ENCODE measurements around the gene ADAMTS2. TPM values are rescaled to one million over a fixed set of nuclear protein-coding genes. Genes with fewer than 3 reads are reported as not detected.

Gene ADAMTS2
- total RNA-seq, 1 donor from 2014 or later, result not detected

GRCh38 chr5:179146277-179146676 is 199.0 kb downstream of the ADAMTS2 start:
- H3K27me3 Mint-ChIP-seq, result no peaks in the 10 kb centered on the region
- ChIA-PET POLR2A (no interaction called here), CTCF (no interaction called here)
- no peaks in the 10 kb centered on the region for H3K36me3 Mint-ChIP-seq (ENCODE audit: low read depth)
- intact Hi-C loops (cut with micrococcal nuclease), result no loop called here
- DNase-seq (no peak), ATAC-seq (ENCODE audit: low read depth) (no peak)
- TF ChIP-seq, protein P1, sequence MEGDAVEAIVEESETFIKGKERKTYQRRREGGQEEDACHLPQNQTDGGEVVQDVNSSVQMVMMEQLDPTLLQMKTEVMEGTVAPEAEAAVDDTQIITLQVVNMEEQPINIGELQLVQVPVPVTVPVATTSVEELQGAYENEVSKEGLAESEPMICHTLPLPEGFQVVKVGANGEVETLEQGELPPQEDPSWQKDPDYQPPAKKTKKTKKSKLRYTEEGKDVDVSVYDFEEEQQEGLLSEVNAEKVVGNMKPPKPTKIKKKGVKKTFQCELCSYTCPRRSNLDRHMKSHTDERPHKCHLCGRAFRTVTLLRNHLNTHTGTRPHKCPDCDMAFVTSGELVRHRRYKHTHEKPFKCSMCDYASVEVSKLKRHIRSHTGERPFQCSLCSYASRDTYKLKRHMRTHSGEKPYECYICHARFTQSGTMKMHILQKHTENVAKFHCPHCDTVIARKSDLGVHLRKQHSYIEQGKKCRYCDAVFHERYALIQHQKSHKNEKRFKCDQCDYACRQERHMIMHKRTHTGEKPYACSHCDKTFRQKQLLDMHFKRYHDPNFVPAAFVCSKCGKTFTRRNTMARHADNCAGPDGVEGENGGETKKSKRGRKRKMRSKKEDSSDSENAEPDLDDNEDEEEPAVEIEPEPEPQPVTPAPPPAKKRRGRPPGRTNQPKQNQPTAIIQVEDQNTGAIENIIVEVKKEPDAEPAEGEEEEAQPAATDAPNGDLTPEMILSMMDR (IDR thresholded peaks at IDR 0.05), result no peak
- H3K4me1 Mint-ChIP-seq, result peaks cover 2% of the 10 kb centered on the region
- no peak overlapping the region for H3K4me3 Mint-ChIP-seq
- no peaks in the 10 kb centered on the region for H3K9me3 Mint-ChIP-seq
- no peak overlapping the region for H3K27ac Mint-ChIP-seq

GRCh38 chr5:179143446-179143845 is 201.8 kb downstream of the ADAMTS2 start:
- intact Hi-C loops (cut with micrococcal nuclease), result no loop called here
- no peaks in the 10 kb centered on the region for H3K9me3 Mint-ChIP-seq
- no peak for ATAC-seq (ENCODE audit: low read depth)
- no peaks in the 10 kb centered on the region for H3K27me3 Mint-ChIP-seq
- H3K4me3 Mint-ChIP-seq, result no peak overlapping the region
- no peaks in the 10 kb centered on the region for H3K36me3 Mint-ChIP-seq (ENCODE audit: low read depth)
- no peak overlapping the region for H3K27ac Mint-ChIP-seq
- POLR2A ChIA-PET, result no interaction called here
- TF ChIP-seq, protein P1 (IDR thresholded peaks at IDR 0.05), result no peak
- CTCF ChIA-PET, result no interaction called here
- DNase-seq, result no peak
- H3K4me1 Mint-ChIP-seq, result peaks cover 2% of the 10 kb centered on the region

DNA sequence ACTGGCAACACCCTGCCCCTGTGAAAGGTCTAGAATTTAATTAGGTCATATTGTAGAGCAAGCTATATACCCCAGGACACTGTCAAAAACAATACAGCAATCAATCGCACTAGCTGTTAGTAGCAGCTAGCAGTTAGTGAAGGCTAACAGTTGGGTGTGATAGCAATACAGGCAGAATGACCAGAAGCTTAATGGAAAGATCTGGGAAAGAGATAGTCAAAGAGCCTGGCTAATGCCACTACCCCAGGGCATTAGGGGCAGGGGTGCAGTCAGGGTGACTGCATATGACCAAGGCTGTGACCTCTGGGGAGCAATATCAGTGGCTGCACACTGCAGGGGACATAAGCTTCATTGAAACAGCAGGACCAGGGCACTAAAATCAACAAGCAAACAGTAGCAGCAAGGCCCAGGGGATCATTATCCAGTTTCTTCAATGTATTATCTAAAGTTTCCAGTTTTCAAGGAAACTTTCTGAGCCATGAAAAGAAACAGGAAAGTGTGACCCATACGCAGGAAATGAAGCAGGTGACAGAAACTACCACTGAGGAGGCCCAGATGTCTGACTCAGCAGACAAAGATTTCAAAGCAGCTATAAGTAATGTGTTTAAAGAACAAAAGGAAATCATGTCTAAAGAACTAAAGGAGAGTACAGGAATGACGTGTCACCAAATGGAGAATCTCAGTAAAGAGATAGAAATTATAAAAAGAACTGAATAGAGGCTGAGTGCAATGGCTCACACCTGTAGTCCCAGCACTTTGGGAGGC is 202.6 kb downstream of the ADAMTS2 start:
- no peak for ATAC-seq (ENCODE audit: low read depth)
- DNase-seq, result no peak
- Mint-ChIP-seq H3K27ac (no peak overlapping the region), H3K4me1 (peaks cover 2% of the 10 kb centered on the region), H3K27me3 (no peaks in the 10 kb centered on the region), H3K36me3 (ENCODE audit: low read depth) (no peaks in the 10 kb centered on the region), H3K9me3 (no peaks in the 10 kb centered on the region), H3K4me3 (no peak overlapping the region)
- CTCF ChIA-PET, result no interaction called here
- POLR2A ChIA-PET, result no interaction called here
- intact Hi-C loops (cut with micrococcal nuclease), result no loop called here
- TF ChIP-seq, protein P1 (IDR thresholded peaks at IDR 0.05), result no peak

DNA sequence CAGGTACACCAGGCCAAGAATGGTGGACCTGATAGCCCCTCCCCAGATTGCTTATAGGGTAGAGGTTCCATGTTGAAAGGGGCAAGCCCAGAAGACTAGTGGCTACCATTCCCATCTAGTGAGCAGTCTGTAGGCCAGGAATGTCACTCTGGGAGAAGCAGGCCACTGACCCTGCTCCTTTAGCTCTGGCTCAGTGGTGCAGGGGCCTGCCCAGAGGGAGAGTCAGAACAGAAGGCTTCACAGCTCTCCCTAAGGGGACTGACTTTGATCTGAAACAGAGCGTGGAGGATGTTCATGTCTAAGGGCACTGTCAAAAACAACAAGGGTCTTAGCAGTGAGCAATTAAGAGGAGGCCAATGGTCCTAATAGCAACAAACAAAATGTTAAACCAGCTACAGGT is 203.4 kb downstream of the ADAMTS2 start:
- CTCF ChIA-PET, result no interaction called here
- Mint-ChIP-seq H3K4me3 (no peak overlapping the region), H3K27me3 (no peaks in the 10 kb centered on the region), H3K27ac (no peak overlapping the region), H3K9me3 (no peaks in the 10 kb centered on the region), H3K4me1 (peaks cover 2% of the 10 kb centered on the region), H3K36me3 (ENCODE audit: low read depth) (no peaks in the 10 kb centered on the region)
- ATAC-seq (ENCODE audit: low read depth), result no peak
- intact Hi-C loops (cut with micrococcal nuclease), result no loop called here
- POLR2A ChIA-PET, result no interaction called here
- TF ChIP-seq, protein P1 (IDR thresholded peaks at IDR 0.05), result no peak
- no peak for DNase-seq

DNA sequence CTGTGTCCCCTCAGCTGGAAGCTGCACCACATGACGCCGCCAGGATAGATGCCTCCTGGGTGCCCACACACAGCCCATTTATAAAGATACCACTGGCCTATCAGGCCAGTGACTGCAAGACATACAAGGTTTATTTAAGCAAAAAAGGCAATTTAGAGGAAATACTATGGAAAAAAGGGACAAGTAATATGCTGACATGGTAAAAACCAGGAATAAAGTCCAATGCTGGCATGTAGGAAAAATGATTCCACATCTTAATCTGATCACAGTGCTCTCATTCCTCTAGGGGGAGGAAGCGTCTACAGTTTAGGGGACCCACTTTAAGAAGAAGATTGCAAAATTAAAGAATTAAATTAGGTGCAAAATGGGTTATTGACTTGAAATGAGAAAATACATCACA is 205.0 kb downstream of the ADAMTS2 start:
- intact Hi-C loops (cut with micrococcal nuclease), result no loop called here
- no peak for ATAC-seq (ENCODE audit: low read depth)

More for the DNA sequence above, 205.0 kb downstream of the ADAMTS2 start:
- no peak for DNase-seq
- no peaks in the 10 kb centered on the region for H3K36me3 Mint-ChIP-seq (ENCODE audit: low read depth)
- H3K9me3 Mint-ChIP-seq, result no peaks in the 10 kb centered on the region
- H3K4me3 Mint-ChIP-seq, result no peak overlapping the region
- TF ChIP-seq, protein P1 (IDR thresholded peaks at IDR 0.05), result no peak
- POLR2A ChIA-PET, result no interaction called here
- no peak overlapping the region for H3K27ac Mint-ChIP-seq
- H3K4me1 Mint-ChIP-seq, result peaks cover 2% of the 10 kb centered on the region
- H3K27me3 Mint-ChIP-seq, result no peaks in the 10 kb centered on the region
- CTCF ChIA-PET, result no interaction called here

All from activated B cell treated with CpG ODN at 0.5 μM for 24 hours (primary cell).